ENCODE results near the gene WNK2.

Gene WNK2

GRCh38 chr9:93182572-93182971 is 1.4 kb upstream of the WNK2 start:
- H3K4me3 ChIP-seq (ENCODE audit: low read depth, low read length): no peak overlapping the region
- no peak for DNase-seq (ENCODE audit: low read depth)

GRCh38 chr9:93183131-93183662 is 742 bp upstream of the WNK2 start:
- DNase-seq (ENCODE audit: low read depth): no peak
- H3K4me3 ChIP-seq (ENCODE audit: low read depth, low read length): no peak overlapping the region

- H3K4me3 ChIP-seq (ENCODE audit: low read depth, low read length): peak overlapping the region; percentile 26
- DNase-seq (ENCODE audit: low read depth): no peak
Observed at GRCh38 chr9:93184432-93185265, 710 bp downstream of the WNK2 start.

- H3K4me3 ChIP-seq (ENCODE audit: low read depth, low read length): no peak overlapping the region
- DNase-seq (ENCODE audit: low read depth): no peak
Observed at GRCh38 chr9:93185266-93186214, 1.6 kb downstream of the WNK2 start.

GRCh38 chr9:93186215-93186945 is 2.4 kb downstream of the WNK2 start:
- H3K4me3 ChIP-seq (ENCODE audit: low read depth, low read length): no peak overlapping the region
- no peak for DNase-seq (ENCODE audit: low read depth)

- no peak for DNase-seq (ENCODE audit: low read depth)
- no peak overlapping the region for H3K4me3 ChIP-seq (ENCODE audit: low read depth, low read length)
Observed at GRCh38 chr9:93187047-93187446, 3.1 kb downstream of the WNK2 start.

- DNase-seq (ENCODE audit: low read depth): no peak
- H3K4me3 ChIP-seq (ENCODE audit: low read depth, low read length): no peak overlapping the region
Observed at GRCh38 chr9:93187574-93187973, 3.6 kb downstream of the WNK2 start.

GRCh38 chr9:93188426-93189368 is 4.8 kb downstream of the WNK2 start:
- no peak overlapping the region for H3K4me3 ChIP-seq (ENCODE audit: low read depth, low read length)
- no peak for DNase-seq (ENCODE audit: low read depth)

GRCh38 chr9:93189369-93190132 is 5.6 kb downstream of the WNK2 start:
- no peak overlapping the region for H3K4me3 ChIP-seq (ENCODE audit: low read depth, low read length)
- no peak for DNase-seq (ENCODE audit: low read depth)

GRCh38 chr9:93190133-93190525 is 6.2 kb downstream of the WNK2 start:
- no peak overlapping the region for H3K4me3 ChIP-seq (ENCODE audit: low read depth, low read length)
- no peak for DNase-seq (ENCODE audit: low read depth)

GRCh38 chr9:93190656-93191353 is 6.9 kb downstream of the WNK2 start:
- H3K4me3 ChIP-seq (ENCODE audit: low read depth, low read length): no peak overlapping the region
- no peak for DNase-seq (ENCODE audit: low read depth)

- no peak overlapping the region for H3K4me3 ChIP-seq (ENCODE audit: low read depth, low read length)
- DNase-seq (ENCODE audit: low read depth): no peak
Observed at GRCh38 chr9:93191354-93191660, 7.4 kb downstream of the WNK2 start.

GRCh38 chr9:93192721-93193387 is 8.9 kb downstream of the WNK2 start:
- no peak for DNase-seq (ENCODE audit: low read depth)
- H3K4me3 ChIP-seq (ENCODE audit: low read depth, low read length): no peak overlapping the region

GRCh38 chr9:93193388-93194220 is 9.7 kb downstream of the WNK2 start:
- H3K4me3 ChIP-seq (ENCODE audit: low read depth, low read length): no peak overlapping the region
- DNase-seq (ENCODE audit: low read depth): no peak

GRCh38 chr9:93194221-93194625 is 10.3 kb downstream of the WNK2 start:
- DNase-seq (ENCODE audit: low read depth): no peak
- H3K4me3 ChIP-seq (ENCODE audit: low read depth, low read length): no peak overlapping the region

GRCh38 chr9:93194641-93195040 is 10.7 kb downstream of the WNK2 start:
- no peak overlapping the region for H3K4me3 ChIP-seq (ENCODE audit: low read depth, low read length)
- no peak for DNase-seq (ENCODE audit: low read depth)
